ENCODE measurements around the gene MOG.

- TF ChIP-seq CTCF (conservative IDR thresholded peaks at IDR 0.05; ENCODE audit: low read length) (no peak), EZH2phosphoT487 (IDR thresholded peaks at IDR 0.05; ENCODE audit: borderline replicate concordance, low read depth, low read length) (no peak)
Measured at GRCh38 chr6:29625337-29625930, 31.5 kb upstream of the MOG start.

All from OCI-LY7 (cell line).